GM23248 (cell line): ENCODE data around the gene MAGI1. TPM values are rescaled to one million over a fixed set of nuclear protein-coding genes. Genes with fewer than 3 reads are reported as not detected.

ENCODE experiments used
- DNase-seq: peaks from one replicate; pipeline ENCODE4 v3.0.0-alpha.2; 2015
- H2AFZ ChIP-seq: fragments of 200-600 bp; sonication (generic); 2 replicates; pipeline ENCODE4 v1.6.1; 2016; ENCODE audit warnings: antibody characterized with exemption
- H3F3A ChIP-seq: fragments of 200-600 bp; sonication (generic); 2 replicates; pipeline ENCODE4 v1.6.1; 2016; ENCODE audit warnings: mild to moderate bottlenecking, antibody characterized with exemption, mixed run types; ENCODE audit not compliant: insufficient read depth
- H3K27ac ChIP-seq: fragments of 200-600 bp; sonication (generic); 2 replicates; pipeline ENCODE4 v1.5.1; 2016; ENCODE audit warnings: mild to moderate bottlenecking
- H3K27me3 ChIP-seq: fragments of 200-600 bp; sonication (generic); replicated peaks from 2 replicates; pipeline ENCODE4 v1.6.1; 2016; ENCODE audit warnings: mild to moderate bottlenecking; ENCODE audit not compliant: insufficient read depth
- H3K36me3 ChIP-seq: fragments of 200-600 bp; sonication (generic); 2 replicates; pipeline ENCODE4 v1.6.1; 2016; ENCODE audit warnings: low read depth, mild to moderate bottlenecking
- H3K4me1 ChIP-seq: fragments of 200-600 bp; sonication (generic); 2 replicates; pipeline ENCODE4 v1.6.1; 2016; ENCODE audit warnings: mild to moderate bottlenecking; ENCODE audit not compliant: insufficient read depth
- H3K4me2 ChIP-seq: fragments of 200-600 bp; sonication (generic); one replicate; pipeline ENCODE4 v1.6.1; 2016; ENCODE audit warnings: mild to moderate bottlenecking; ENCODE audit not compliant: unreplicated experiment
- H3K4me3 ChIP-seq: fragments of 200-600 bp; sonication (generic); 2 replicates; pipeline ENCODE4 v1.5.1; 2016; ENCODE audit warnings: mild to moderate bottlenecking
- H3K79me2 ChIP-seq: fragments of 200-600 bp; sonication (generic); 2 replicates; pipeline ENCODE4 v1.6.1; 2016; ENCODE audit warnings: mild to moderate bottlenecking; ENCODE audit not compliant: insufficient read depth
- H3K9ac ChIP-seq: fragments of 200-600 bp; sonication (generic); 2 replicates; pipeline ENCODE4 v1.6.1; 2016; ENCODE audit warnings: mild to moderate bottlenecking
- H3K9me2 ChIP-seq: fragments of 200-600 bp; sonication (generic); 2 replicates; pipeline ENCODE4 v1.6.1; 2016; ENCODE audit warnings: mixed run types, mild to moderate bottlenecking, moderate library complexity; ENCODE audit not compliant: insufficient read depth
- H3K9me3 ChIP-seq: fragments of 200-600 bp; sonication (generic); one replicate; pipeline ENCODE4 v1.6.1; 2017; ENCODE audit warnings: low read depth
- H4K20me1 ChIP-seq: fragments of 200-600 bp; sonication (generic); 2 replicates; pipeline ENCODE4 v1.6.0; 2016; ENCODE audit not compliant: insufficient read depth
- EZH2 ChIP-seq: fragments of 200-600 bp; sonication (generic); IDR thresholded peaks from 2 replicates; pipeline ENCODE4 v1.6.1; 2018; ENCODE audit warnings: antibody characterized with exemption, mild to moderate bottlenecking; ENCODE audit not compliant: insufficient read depth, poor library complexity, severe bottlenecking
- EZH2phosphoT487 ChIP-seq: fragments of 200-600 bp; sonication (generic); IDR thresholded peaks from 2 replicates; pipeline ENCODE4 v1.6.1; 2018; ENCODE audit warnings: antibody characterized with exemption, moderate library complexity, mild to moderate bottlenecking, low read depth; ENCODE audit not compliant: insufficient read depth
- WGBS, 2 experiments: methylation state at CpG; one replicate each; pipeline ENCODE4 v1.1.6; 2015 to 2017; ENCODE audit warnings: low lambda C conversion rate in 2 of 2, low coverage in 1 of 2; ENCODE audit errors: missing lambda C conversion rate in 2 of 2; 5-methylcytosine and 5-hydroxymethylcytosine counted together
- in situ Hi-C: fragments of 300-500 bp; cut with MboI; formaldehyde crosslinking; loops from 2 replicates; pipeline ENCODE4 v1.15.0; 2020
- polyA plus RNA-seq: library from polyadenylated mRNA; unstranded; fragments of >200 nt; fragmentation: Nextera tagmentation; extraction: Ambion mirVana; gene quantifications from 2 replicates; pipeline ENCODE4 v1.2.1, GENCODE V29; 2016
- total RNA-seq: library from RNA; depleted of rRNA; stranded (reverse); fragments of >200 nt; shearing (Covaris generic); gene quantifications from 2 replicates; pipeline ENCODE4 v1.2.3, GENCODE V29; 2014

Gene MAGI1
- total and polyA plus RNA-seq, 2 experiments from 2014 or later: 7.3 to 13.8 TPM

GRCh38 chr3:65408531-65409175 lies 630.1 kb downstream of the MAGI1 start:
- no peak overlapping the region for H3K4me3 ChIP-seq
- 95% methylated on average over 6 of the region's 6 CpGs for WGBS, 2 experiments
- H3K27ac ChIP-seq: no peak overlapping the region
- no peaks in the 10 kb centered on the region for H3K9me2 ChIP-seq
- no peaks in the 10 kb centered on the region for H3F3A ChIP-seq
- in situ Hi-C loops: no loop called here
- no peaks in the 10 kb centered on the region for H3K36me3 ChIP-seq
- H3K4me1 ChIP-seq: no peaks in the 10 kb centered on the region
- no peaks in the 10 kb centered on the region for H4K20me1 ChIP-seq
- H3K4me2 ChIP-seq: no peak overlapping the region
- TF ChIP-seq EZH2phosphoT487 (no peak), EZH2 (no peak)
- DNase-seq: no peak
- H3K9ac ChIP-seq: no peak overlapping the region
- H3K27me3 ChIP-seq: no peaks in the 10 kb centered on the region
- no peaks in the 10 kb centered on the region for H3K79me2 ChIP-seq
- H2AFZ ChIP-seq: no peak overlapping the region
- no peaks in the 10 kb centered on the region for H3K9me3 ChIP-seq

GRCh38 chr3:65406470-65406869 lies 632.2 kb downstream of the MAGI1 start:
- Histone ChIP-seq H3F3A (peaks cover 18% of the 10 kb centered on the region), H3K4me1 (peaks cover 13% of the 10 kb centered on the region), H3K27ac (no peak overlapping the region), H3K4me2 (no peak overlapping the region), H3K9me2 (no peaks in the 10 kb centered on the region), H3K9me3 (no peaks in the 10 kb centered on the region), H3K36me3 (no peaks in the 10 kb centered on the region), H3K9ac (no peak overlapping the region), H3K27me3 (no peaks in the 10 kb centered on the region), H3K4me3 (no peak overlapping the region), H4K20me1 (no peaks in the 10 kb centered on the region), H2AFZ (no peak overlapping the region), H3K79me2 (no peaks in the 10 kb centered on the region)
- 88% methylated on average over 4 of the region's 4 CpGs for WGBS, 2 experiments
- no peak for TF ChIP-seq EZH2
- no peak for TF ChIP-seq EZH2phosphoT487
- in situ Hi-C loops: no loop called here
- DNase-seq: peak; percentile 43

GRCh38 chr3:65402597-65402996 lies 636.1 kb downstream of the MAGI1 start:
- Histone ChIP-seq H3K79me2 (no peaks in the 10 kb centered on the region), H3K9me3 (no peaks in the 10 kb centered on the region), H3K4me2 (peak overlapping the region; percentile 33), H3K9me2 (no peaks in the 10 kb centered on the region), H3F3A (peaks cover 19% of the 10 kb centered on the region), H4K20me1 (no peaks in the 10 kb centered on the region), H3K36me3 (no peaks in the 10 kb centered on the region), H3K9ac (no peak overlapping the region), H2AFZ (no peak overlapping the region), H3K4me3 (no peak overlapping the region), H3K27ac (peak overlapping the region; percentile 23), H3K4me1 (peaks cover 17% of the 10 kb centered on the region), H3K27me3 (no peaks in the 10 kb centered on the region)
- TF ChIP-seq EZH2phosphoT487 (no peak), EZH2 (no peak)
- WGBS, 2 experiments: 13 to 16% methylated on average over 7 of the region's 7 CpGs
- in situ Hi-C loops: no loop called here
- peak; percentile 99 for DNase-seq

GRCh38 chr3:65401359-65402305 lies 637.1 kb downstream of the MAGI1 start:
- Histone ChIP-seq H3K36me3 (no peaks in the 10 kb centered on the region), H3K9me2 (no peaks in the 10 kb centered on the region), H3K9ac (no peak overlapping the region), H3K9me3 (no peaks in the 10 kb centered on the region), H3K4me1 (peaks cover 17% of the 10 kb centered on the region), H3K4me3 (no peak overlapping the region), H3K27me3 (no peaks in the 10 kb centered on the region), H3K27ac (no peak overlapping the region), H3F3A (peaks cover 19% of the 10 kb centered on the region), H2AFZ (no peak overlapping the region), H4K20me1 (no peaks in the 10 kb centered on the region), H3K79me2 (no peaks in the 10 kb centered on the region), H3K4me2 (peak overlapping the region; percentile 33)
- WGBS, 2 experiments: 57 to 58% methylated on average over 10 of the region's 10 CpGs
- no peak for DNase-seq
- TF ChIP-seq EZH2 (no peak), EZH2phosphoT487 (no peak)
- in situ Hi-C loops: no loop called here
